HEK293 (cell line): Measurements from ENCODE around the gene PARD3B.

ENCODE experiments used
- CTCF ChIA-PET: fragments of 350-600 bp; formaldehyde crosslinking; extraction: SDS; loops from one replicate; lab custom pipeline; 2021; ENCODE audit warnings: antibody characterized with exemption; lab: Yijun Ruan, JAX
- POLR2A ChIA-PET: fragments of 300-600 bp; formaldehyde crosslinking; extraction: SDS; loops from one replicate; lab custom pipeline; 2020; ENCODE audit warnings: antibody characterized with exemption, inconsistent platforms; lab: Yijun Ruan, JAX
- H3K27ac ChIP-seq: fragments of 200-500 bp; sonication (Bioruptor generic); 2 replicates; pipeline ENCODE4 v1.5.1; 2014; ENCODE audit warnings: low read depth, low read length, control low read depth, inconsistent platforms; ENCODE audit errors: extremely low read depth
- H3K36me3 ChIP-seq, 2 experiments: fragments of 200-500 bp in 1 of 2; sonication (Bioruptor generic) in 1 of 2; 1 replicate in 1 of 2; 2 replicates in 1 of 2; pipeline ENCODE4 v1.5.1; 2014 to 2017; ENCODE audit warnings: inconsistent platforms in 2 of 2, low read length in 2 of 2; ENCODE audit not compliant: control insufficient read depth in 2 of 2, insufficient read depth in 1 of 2
- H3K4me1 ChIP-seq: fragments of 200-500 bp; sonication (Bioruptor generic); 2 replicates; pipeline ENCODE4 v1.5.1; 2014; ENCODE audit warnings: mild to moderate bottlenecking, low read length, inconsistent platforms; ENCODE audit not compliant: control insufficient read depth, insufficient read depth
- H3K4me3 ChIP-seq: 2 replicates; pipeline ENCODE4 v1.5.1; 2011; ENCODE audit warnings: low read depth, mild to moderate bottlenecking, control low read depth, low read length, moderate library complexity
- H3K9me3 ChIP-seq: fragments of 200-500 bp; sonication (Bioruptor generic); 2 replicates; pipeline ENCODE4 v1.5.1; 2014; ENCODE audit warnings: low read depth, low read length, inconsistent platforms; ENCODE audit not compliant: control insufficient read depth, insufficient read depth
- GLIS2 ChIP-seq: fragments of 450-650 bp; formaldehyde crosslinking; IDR thresholded peaks from 2 replicates; pipeline ENCODE4 v1.5.1; 2016; ENCODE audit warnings: missing biosample characterization, missing genetic modification characterization
- KLF9 ChIP-seq: fragments of 450-650 bp; formaldehyde crosslinking; IDR thresholded peaks from 2 replicates; pipeline ENCODE4 v1.5.1; 2016; ENCODE audit warnings: missing biosample characterization, missing genetic modification characterization, low read depth
- PRDM1 ChIP-seq: fragments of 450-650 bp; formaldehyde crosslinking; IDR thresholded peaks from 2 replicates; pipeline ENCODE4; 2016; ENCODE audit warnings: missing biosample characterization, missing genetic modification characterization
- SCRT2 ChIP-seq: fragments of 450-650 bp; formaldehyde crosslinking; IDR thresholded peaks from 2 replicates; pipeline ENCODE4 v1.5.1; 2016; ENCODE audit warnings: missing biosample characterization, missing genetic modification characterization
- ZBTB26 ChIP-seq: fragments of 450-650 bp; formaldehyde crosslinking; optimal IDR thresholded peaks from 2 replicates; pipeline ENCODE3; 2016; ENCODE audit warnings: missing biosample characterization, mild to moderate bottlenecking, missing genetic modification characterization
- ZFHX2 ChIP-seq: fragments of 450-650 bp; formaldehyde crosslinking; conservative IDR thresholded peaks from 2 replicates; pipeline ENCODE4 v1.5.1; 2016; ENCODE audit warnings: missing biosample characterization, missing genetic modification characterization
- ZFP41 ChIP-seq: fragments of 450-650 bp; formaldehyde crosslinking; IDR thresholded peaks from 2 replicates; pipeline ENCODE4 v1.5.1; 2016; ENCODE audit warnings: missing biosample characterization, missing genetic modification characterization, borderline replicate concordance
- ZNF121 ChIP-seq: fragments of 450-650 bp; formaldehyde crosslinking; IDR thresholded peaks from 2 replicates; pipeline ENCODE4 v1.5.1; 2016; ENCODE audit warnings: missing biosample characterization, missing genetic modification characterization
- ZNF2 ChIP-seq: fragments of 450-650 bp; formaldehyde crosslinking; IDR thresholded peaks from 2 replicates; pipeline ENCODE4 v1.5.1; 2016; ENCODE audit warnings: missing biosample characterization, missing genetic modification characterization
- ZNF23 ChIP-seq: fragments of 450-650 bp; formaldehyde crosslinking; IDR thresholded peaks from 2 replicates; pipeline ENCODE4 v1.5.1; 2016; ENCODE audit warnings: missing biosample characterization, missing genetic modification characterization, borderline replicate concordance
- ZNF274 ChIP-seq, 2 experiments: fragments of 200-500 bp in 1 of 2; fragments of 450-650 bp in 1 of 2; sonication (Bioruptor generic) in 1 of 2; formaldehyde crosslinking in 1 of 2; IDR thresholded peaks; 2 replicates each; pipeline versions ENCODE4 v1.5.1 to v1.6.1; 2014 to 2016; ENCODE audit warnings: borderline replicate concordance in 1 of 2, inconsistent platforms in 1 of 2, low read length in 1 of 2, missing biosample characterization in 1 of 2, missing genetic modification characterization in 1 of 2
- ZNF302 ChIP-seq: fragments of 450-650 bp; formaldehyde crosslinking; IDR thresholded peaks from 2 replicates; pipeline ENCODE4 v1.5.1; 2016; ENCODE audit warnings: missing biosample characterization, missing genetic modification characterization, low read depth
- ZNF324 ChIP-seq: fragments of 450-650 bp; formaldehyde crosslinking; IDR thresholded peaks from 2 replicates; pipeline ENCODE4 v1.5.1; 2016; ENCODE audit warnings: missing biosample characterization, missing genetic modification characterization
- ZNF366 ChIP-seq: fragments of 450-650 bp; formaldehyde crosslinking; conservative IDR thresholded peaks from 2 replicates; pipeline ENCODE4 v1.5.1; 2016; ENCODE audit warnings: missing biosample characterization, missing genetic modification characterization
- ZNF394 ChIP-seq: fragments of 450-650 bp; formaldehyde crosslinking; IDR thresholded peaks from 2 replicates; pipeline ENCODE4 v1.5.1; 2016; ENCODE audit warnings: missing biosample characterization, missing genetic modification characterization, mild to moderate bottlenecking, moderate library complexity, borderline replicate concordance
- ZNF518A ChIP-seq: fragments of 450-650 bp; formaldehyde crosslinking; conservative IDR thresholded peaks from 2 replicates; pipeline ENCODE4 v1.5.1; 2016; ENCODE audit warnings: low read depth, missing biosample characterization, missing genetic modification characterization
- ZNF521 ChIP-seq: fragments of 450-650 bp; formaldehyde crosslinking; IDR thresholded peaks from 2 replicates; pipeline ENCODE4 v1.5.1; 2017; ENCODE audit warnings: missing biosample characterization, mild to moderate bottlenecking, missing genetic modification characterization
- ZNF621 ChIP-seq: fragments of 450-650 bp; formaldehyde crosslinking; IDR thresholded peaks from 2 replicates; pipeline ENCODE4 v1.5.1; 2017; ENCODE audit warnings: missing biosample characterization, missing genetic modification characterization
- ZNF791 ChIP-seq: fragments of 450-650 bp; formaldehyde crosslinking; IDR thresholded peaks from 2 replicates; pipeline ENCODE4 v1.5.1; 2016; ENCODE audit warnings: missing biosample characterization, missing genetic modification characterization
- ZSCAN23 ChIP-seq: fragments of 450-650 bp; formaldehyde crosslinking; IDR thresholded peaks from 2 replicates; pipeline ENCODE4 v1.5.1; 2016; ENCODE audit warnings: missing biosample characterization, missing genetic modification characterization

PARD3B gene

GRCh38 chr2:204888222-204888621, 342.9 kb downstream of the PARD3B start (continued):
- peak; percentile 55 for TF ChIP-seq ZNF366
- TF ChIP-seq SCRT2 (tag by site-specific recombination), result no peak
- TF ChIP-seq ZNF2 (tag by site-specific recombination), result no peak
- peak; percentile 61 for TF ChIP-seq PRDM1 (tag by site-specific recombination)
- no peak for TF ChIP-seq ZBTB26 (tag by site-specific recombination)
- no peak for TF ChIP-seq ZNF23

- CTCF ChIA-PET, result interaction anchor here (0.6 kb wide), 1 partner anchor 1059 kb away, joined by 3 read pairs; no protein-coding TSS in a partner anchor
- no peaks in the 10 kb centered on the region for H3K9me3 ChIP-seq
- POLR2A ChIA-PET, result no interaction called here
- no peak for TF ChIP-seq ZNF791
- no peak overlapping the region for H3K4me3 ChIP-seq
- H3K36me3 ChIP-seq, result no peaks in the 10 kb centered on the region
- 0 out of 2 replicates have a peak, but pooled peaks cover 3% of the 10 kb centered on the region for H3K4me1 ChIP-seq
- no peak overlapping the region for H3K27ac ChIP-seq
These were observed 345.4 kb downstream of the PARD3B start for GRCh38 chr2:204890680-204891079.

GRCh38 chr2:204891739-204892138, 346.5 kb downstream of the PARD3B start:
- H3K27ac ChIP-seq, result no peak overlapping the region
- H3K4me1 ChIP-seq, result 0 out of 2 replicates have a peak, but pooled peaks cover 3% of the 10 kb centered on the region
- H3K36me3 ChIP-seq, result no peaks in the 10 kb centered on the region
- H3K9me3 ChIP-seq, result no peaks in the 10 kb centered on the region
- POLR2A ChIA-PET, result no interaction called here
- no peak overlapping the region for H3K4me3 ChIP-seq
- CTCF ChIA-PET, result interaction anchor here (0.6 kb wide), 2 partner anchors 17 to 657 kb away, joined by 3 read pairs; no protein-coding TSS in a partner anchor
- no peak for TF ChIP-seq ZNF121 (tag by site-specific recombination)
- TF ChIP-seq ZNF621 (tag by site-specific recombination), result no peak
- TF ChIP-seq ZNF521, result no peak
- TF ChIP-seq ZFP41 (tag by site-specific recombination), result no peak
- TF ChIP-seq ZFHX2, result no peak
- TF ChIP-seq ZNF274 (IDR thresholded peaks at IDR 0.05; ENCODE audit: low read length), result no peak
- no peak for TF ChIP-seq ZNF274 (tag by site-specific recombination; IDR thresholded peaks at IDR 0.05; ENCODE audit: borderline replicate concordance)
- TF ChIP-seq ZNF302 (tag by site-specific recombination), result no peak
- no peak for TF ChIP-seq ZNF518A
- no peak for TF ChIP-seq ZNF324 (tag by site-specific recombination)
- TF ChIP-seq GLIS2 (tag by site-specific recombination), result no peak
- no peak for TF ChIP-seq KLF9 (tag by site-specific recombination)
- TF ChIP-seq ZSCAN23 (tag by site-specific recombination), result no peak
- TF ChIP-seq ZNF394 (tag by site-specific recombination), result no peak
- TF ChIP-seq, all 188 proteins: peak for 0
